HG03342 (cell line): Measurements from ENCODE around the gene MRTFB.

Experiments used
- ATAC-seq: cut with Tn5 transposase; IDR thresholded peaks from one replicate; pipeline ENCODE4 v1.9.1; 2021; ENCODE audit warnings: mild to moderate bottlenecking, moderate library complexity; ENCODE audit not compliant: unreplicated experiment

The MRTFB gene

DNA sequence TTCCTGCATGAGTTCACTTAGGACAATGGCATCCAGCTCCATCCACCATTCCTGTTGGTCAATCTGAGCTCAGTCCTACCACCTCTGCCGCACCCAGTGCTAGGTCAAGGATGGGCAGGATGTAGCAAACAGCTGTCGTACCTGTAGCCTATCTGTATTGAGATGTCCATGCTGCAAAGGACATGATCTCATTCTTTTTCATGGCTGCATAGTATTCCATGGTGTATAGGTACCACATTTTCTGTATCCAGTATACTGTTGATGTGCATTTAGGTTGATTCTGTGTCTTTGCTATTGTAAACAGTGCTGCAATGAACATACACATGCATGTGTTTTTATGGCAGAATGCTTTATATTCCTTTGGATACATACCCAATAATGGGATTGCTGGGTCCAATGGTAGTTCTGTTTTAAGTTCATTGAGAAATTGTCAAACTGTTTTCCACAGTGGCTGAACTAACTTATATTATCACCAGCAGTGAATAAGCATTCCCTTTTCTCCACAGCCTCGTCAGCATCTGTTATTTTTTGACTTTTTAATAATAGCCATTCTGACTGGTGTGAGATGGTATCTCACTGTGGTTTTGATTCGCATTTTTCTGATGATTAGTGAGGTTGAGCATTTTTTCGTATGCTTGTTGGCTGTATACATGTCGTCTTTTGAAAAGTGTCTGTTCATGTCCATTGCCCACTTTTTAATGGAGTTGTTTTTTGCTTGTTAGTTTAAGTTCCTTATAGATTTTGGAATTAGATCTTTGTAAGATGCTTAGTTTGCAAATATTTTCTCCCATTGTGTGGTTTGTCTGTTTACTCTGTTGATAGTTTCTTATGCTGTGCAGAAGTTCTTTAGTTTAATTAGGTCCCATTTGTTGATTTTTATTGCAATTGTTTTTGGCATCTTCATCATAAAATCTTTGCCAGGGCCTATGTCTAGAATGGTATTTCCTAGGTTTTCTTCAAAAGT is 7.2 kb upstream of the MRTFB start:
- no peak for ATAC-seq

DNA sequence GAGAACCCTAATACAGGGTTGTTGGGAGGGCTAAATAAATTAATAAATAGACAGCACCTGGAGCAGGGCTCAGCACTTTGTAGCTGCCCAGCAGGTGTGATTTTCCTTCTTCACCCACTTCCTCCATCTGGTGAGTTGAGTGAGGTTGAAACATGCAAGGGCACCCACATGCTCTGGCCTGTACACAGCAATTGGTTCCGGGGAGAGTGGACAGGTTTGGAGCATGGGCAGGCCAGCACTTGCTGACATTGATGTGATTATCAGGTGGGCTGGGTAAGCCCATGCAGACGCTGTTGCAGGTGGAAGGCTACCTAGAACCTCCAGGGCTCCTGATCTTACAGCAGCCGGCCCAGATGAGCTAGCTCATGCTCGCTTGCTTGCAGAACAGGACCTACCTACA is 1.3 kb upstream of the MRTFB start:
- no peak for ATAC-seq

DNA sequence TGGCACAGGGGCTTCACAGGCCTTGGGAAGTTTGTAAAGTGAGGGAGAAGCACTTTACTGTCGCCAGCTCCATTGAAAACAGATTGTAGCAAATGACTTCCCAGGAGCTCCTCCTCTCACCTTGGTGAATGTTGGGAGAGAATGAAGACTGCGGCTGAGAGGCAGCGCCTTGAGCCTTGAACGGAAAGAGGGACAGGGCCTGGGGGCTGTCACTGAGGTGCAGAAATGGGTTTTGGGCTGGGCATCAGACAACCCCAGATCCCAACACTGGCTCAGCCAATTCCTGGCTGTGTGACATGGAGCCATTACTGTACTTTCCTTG is 603 bp upstream of the MRTFB start:
- ATAC-seq = no peak

DNA sequence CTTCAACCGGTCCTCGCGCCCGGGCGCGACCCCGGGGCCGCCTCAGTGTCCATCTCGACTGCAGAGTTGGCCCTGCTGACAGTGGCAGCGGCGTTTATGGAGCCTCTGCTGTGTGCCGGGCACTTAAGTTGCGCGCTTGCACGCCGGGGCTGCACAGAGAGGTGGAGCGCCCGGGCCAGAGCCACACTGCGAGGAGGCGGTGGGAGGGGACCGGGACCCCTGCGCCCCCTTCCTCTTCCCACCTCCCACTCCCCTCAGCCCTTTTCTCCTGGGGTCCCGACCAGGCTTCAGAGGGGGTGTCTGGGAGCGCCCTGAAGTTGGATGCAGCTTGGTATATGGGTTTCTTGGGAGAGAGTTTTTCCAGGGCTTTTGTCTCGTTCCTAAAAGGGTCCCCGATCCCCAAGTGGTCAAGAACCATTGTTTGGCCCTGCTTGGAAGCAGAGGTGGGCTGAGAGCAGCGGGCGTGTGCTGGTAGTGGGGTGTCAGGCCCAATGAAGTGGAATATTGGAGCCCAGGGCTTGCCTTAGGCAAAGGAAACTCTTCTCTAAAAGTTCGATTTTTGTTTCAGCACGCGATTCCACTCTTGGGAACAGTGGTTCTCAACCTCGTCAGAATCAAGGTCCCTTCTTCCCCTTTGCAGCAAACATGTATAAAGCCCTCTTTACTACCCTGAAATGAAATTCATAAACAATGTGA is 605 bp downstream of the MRTFB start:
- no peak for ATAC-seq

DNA sequence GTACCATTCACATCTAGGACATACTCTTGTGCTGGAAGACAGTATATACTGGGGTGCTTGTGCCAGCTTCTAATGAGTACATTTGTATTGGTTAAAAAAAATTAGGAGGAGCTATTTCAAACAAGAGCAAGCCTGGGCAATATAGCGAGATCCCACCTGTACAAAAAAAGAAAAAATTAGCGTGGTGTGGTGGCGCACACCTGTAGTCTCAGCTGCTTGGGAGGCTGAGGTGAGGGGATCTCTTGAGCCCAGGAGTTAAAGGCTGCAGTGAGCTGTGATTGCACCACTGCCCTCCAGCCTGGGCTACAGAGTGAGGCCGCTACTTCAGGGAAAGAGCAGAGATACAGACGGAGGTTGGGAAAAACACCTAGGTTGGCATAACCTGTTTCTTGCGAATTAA is 1.2 kb downstream of the MRTFB start:
- no peak for ATAC-seq

DNA sequence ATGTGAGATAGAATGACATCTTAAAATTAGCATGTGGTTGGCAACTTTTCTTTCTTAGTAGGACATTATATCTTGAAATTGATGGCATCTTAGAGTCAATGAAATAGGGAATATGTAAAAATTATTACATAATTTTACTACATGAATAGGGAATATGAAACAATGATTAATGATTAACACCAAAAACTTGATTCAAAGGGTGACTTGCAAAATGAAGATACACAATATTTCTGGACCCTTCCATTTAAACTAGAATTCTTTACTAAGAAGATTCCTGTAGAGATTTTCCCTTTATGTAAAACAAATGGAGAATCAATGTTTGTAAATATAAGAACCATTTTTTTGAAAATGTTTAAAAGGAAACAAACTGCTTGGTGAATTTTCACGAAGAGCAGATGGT is 3.4 kb downstream of the MRTFB start:
- ATAC-seq = no peak

DNA sequence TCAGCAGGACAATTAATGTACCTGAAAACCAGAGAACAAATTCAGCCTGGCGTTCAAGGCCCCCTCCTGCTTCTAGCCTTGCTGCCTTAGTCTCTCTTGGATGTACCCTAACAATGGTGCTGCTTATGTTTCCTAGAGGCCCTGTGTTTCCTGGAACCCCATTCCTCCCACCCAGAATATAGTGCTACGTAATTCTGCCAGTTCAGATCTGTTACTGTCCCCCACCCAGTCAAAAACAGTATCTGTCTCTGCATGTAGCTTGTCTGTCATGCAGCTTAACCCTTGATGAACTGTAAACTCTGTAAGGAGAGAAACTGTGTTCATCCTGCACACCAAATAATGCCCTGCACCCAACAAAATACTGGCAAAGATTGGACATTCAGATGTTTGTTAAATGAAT is 6.8 kb downstream of the MRTFB start:
- no peak for ATAC-seq

DNA sequence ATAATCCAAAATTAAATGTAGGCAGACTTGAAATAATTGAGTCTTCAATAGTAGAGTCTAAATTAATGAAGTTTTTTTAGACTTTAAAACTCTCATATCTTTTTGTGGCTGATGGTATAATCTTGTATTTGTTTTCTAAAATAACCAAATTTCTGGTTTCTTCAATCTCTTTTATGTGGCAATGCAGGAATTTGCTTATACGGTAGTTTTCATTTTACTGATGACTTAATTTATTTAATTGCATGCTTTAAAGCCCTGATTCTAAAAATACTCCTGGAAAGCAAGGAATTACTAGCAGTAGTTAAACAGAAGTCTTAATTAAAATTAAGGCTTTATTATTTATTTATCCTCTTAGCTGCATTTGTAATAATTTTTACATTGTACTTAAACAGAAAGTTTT is 15.4 kb downstream of the MRTFB start:
- ATAC-seq = no peak

DNA sequence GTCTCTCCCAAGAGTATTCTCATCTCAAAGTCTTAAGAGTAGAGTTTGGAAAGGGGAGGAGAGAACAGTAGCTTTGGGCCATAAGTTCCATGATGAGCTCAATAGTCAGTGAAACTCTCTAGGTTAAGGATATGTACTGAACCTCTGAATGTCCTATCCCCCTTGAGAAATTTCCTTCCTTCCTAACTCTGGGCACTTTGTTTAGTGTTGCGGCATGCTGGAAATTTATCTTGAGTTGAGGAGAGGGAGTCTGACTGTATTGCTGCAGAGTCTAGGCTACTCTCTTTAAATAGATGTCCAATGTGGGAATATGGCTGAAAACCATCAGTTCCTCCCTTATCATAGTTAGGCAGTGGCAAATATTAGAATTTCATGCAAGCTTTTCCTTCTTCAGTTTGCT is 16.1 kb downstream of the MRTFB start:
- ATAC-seq = no peak

DNA sequence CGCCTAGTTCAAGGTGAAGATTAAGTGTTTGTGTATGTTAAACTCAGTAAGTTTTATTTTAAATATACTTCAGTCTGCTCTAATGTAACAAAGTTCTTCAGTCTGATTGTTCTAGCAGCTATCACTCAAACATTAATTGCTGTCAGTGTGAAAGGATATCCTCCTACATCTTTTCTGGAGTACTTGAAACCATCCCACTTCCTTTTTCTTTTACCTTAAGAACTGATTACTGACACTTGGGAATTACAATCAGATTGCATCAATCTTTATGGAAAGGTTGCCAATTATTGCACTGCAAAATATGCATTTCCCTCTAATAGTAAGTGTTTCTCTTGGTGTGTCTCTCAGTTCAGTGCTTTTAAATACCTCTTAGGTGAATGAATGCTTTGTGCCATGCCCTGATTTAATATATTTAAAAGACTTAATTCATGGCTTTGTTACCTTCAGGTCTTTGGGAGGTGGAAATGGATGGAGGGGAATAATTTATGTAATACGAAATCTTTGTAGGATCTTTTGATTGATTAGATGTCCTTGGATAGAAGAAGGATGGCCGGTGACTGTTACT is 16.6 kb downstream of the MRTFB start:
- ATAC-seq = no peak

DNA sequence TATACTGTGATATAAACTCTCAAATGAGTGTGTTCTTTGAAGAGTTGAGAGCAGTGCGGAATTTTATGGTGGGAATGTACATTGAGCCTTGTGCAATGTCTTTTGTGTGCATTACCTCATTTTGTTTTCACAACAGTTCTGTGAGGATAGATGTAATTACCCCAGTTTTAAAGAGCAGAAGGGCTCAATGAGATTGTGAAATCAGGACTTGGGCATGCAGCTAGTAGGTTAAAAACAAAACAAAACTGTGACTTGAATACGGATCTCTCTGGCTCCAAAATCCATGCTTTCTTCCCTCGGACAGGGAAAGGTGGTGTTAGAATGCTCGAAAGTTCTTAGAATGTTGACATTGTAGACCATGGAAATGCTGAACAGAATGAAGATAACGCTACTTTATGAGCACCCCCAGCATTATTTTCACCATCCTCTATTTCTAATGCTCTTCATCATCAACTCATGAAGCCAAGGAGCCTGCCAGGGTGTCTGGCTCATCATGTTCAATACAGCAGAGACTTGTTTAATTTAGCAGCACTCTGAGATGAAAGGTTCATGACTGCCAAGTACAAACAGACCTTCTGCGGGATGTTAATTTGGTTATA is 17.1 kb downstream of the MRTFB start:
- ATAC-seq = no peak

DNA sequence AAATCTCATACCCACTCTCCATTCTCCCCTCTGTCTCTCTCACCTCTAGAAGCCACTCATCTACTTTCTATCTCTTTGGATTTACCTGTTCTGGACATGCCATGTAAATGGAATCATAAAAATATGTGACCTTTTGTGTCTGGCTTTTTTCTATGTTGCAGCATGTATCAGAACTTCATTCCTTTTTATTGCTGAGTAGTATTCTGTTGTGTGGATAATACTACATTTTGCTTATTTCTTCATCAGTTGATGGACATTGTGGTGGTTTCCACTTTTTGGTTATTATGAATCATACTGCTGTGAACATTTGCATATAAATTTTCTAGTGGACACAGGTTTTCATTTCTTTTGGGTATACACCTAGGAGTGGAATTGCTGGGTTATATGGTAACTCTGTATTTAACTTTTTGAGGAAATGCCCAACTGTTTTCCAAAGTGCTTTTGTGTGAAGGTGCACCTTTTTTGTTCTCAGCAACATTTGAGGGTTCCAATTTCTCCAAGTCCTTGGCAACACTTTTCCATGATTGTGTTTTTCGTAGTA is 18.2 kb downstream of the MRTFB start:
- no peak for ATAC-seq

DNA sequence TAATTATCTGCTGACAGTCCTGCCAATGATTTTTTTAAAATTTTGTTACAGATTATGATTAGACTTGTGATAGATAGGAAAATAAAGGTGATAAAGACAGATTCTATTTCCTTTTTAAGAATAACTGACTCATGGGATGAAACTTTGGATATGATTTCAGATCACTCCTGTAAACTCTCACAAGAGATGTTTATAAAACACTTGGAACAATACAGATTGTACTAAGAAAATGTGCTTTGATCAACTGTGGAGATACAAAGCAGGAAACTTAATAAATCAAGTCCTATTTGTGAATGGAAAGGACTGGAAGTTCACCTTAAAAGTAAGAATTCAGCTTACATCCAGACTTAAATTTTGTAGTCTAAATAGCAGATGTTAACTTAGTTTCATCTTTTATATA is 21.4 kb downstream of the MRTFB start:
- ATAC-seq = no peak

DNA sequence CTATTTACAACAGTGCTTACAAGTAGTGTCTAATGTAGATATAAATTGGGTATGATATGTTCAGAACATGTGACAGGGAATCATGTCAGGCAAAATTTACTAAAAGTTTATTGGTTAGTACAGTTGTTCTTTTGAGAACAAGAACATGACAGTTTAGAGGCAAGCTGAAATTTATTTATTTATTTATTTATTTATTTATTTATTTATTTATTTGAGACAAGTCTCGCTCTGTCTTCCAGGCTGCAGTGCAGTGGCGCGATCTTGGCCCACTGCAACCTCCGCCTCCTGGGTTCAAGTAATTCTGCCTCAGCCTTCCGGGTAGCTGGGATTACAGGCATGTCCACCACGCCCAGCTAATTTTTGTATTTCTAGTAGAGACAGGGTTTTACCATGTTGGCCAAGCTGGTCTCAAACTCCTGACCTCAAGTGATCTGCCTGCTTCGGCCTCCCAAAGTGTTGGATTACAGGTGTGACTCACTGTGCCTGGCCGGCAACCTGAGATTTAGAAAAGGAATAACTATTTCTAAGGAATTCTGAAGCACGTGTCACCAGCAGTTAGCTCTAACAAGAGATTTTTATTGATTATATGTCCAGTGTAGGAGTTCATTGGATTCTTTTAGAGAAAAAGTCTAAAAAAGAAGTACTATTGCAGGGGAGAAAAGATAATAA is 24.9 kb downstream of the MRTFB start:
- ATAC-seq = no peak

DNA sequence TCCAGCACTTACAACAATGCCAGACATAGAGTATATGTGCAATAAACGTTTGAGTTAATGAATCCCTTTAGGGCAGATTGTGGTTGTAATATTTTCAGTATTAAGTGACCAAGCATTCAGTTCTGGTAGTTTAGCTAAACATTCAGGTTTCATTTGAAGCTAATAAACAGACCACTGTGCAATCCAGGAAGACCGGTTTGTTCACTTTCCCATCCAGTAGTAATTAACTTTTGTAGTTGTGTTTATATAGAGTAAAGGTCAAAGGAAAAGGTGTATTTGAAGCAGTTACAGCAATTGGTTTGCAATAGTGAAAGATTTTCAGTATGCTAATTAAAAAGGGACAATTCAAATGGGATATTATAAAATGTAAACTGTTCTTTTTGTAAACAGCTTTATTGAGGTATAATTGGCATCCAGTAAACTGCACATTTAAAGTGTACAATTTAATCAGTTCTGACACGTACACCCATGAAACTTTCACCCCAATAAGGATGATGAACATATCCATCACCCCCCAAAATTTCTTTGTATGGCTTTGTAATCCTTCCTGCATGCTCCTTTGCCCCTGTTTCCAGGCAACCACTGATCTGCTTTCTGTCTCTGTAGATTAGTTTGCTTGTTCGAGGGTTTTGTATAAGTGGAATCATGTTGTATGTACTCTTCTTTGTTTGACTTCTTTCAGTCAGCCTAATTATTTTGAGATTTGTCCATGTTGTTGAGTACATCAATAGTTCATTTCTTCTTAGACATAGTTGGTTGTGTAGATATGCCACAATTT is 26.3 kb downstream of the MRTFB start:
- ATAC-seq = no peak

DNA sequence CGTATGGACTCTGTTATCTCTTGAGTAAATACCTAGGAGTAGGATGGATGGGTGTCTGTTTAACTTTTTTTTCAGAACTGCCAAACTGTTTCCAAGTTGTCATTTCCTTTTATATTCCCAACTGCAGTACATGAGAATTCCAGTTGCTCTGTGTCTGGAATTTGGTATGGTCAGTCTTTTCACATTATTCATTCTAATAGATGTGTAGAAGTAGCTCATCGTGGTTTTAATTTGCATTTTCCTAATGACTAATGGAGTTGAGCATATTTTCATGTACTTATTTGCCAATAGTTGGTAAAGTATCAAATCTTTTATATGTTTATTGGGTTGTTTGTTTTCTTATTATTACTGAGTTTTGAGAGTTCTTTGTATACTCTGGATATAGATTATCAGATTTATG is 27.0 kb downstream of the MRTFB start:
- no peak for ATAC-seq

DNA sequence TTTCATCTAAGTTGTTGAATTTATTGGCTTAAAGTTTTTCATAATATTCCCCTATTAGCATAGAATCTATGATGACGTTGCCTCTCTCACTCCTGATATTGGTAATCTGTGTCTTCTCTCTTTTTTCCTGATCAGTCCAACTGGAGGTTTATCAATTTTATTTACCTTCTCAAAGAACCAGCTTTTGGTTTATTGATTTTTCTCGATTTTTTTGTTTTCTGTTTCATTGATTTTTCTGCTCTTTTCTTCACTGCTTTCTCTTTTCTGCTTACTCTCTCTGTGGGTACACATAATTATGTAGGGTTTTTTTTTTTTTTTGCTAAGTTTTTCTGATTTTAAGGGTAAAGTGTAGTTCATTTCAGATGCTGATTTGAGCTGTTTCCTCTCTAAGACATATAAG is 29.7 kb downstream of the MRTFB start:
- no peak for ATAC-seq

DNA sequence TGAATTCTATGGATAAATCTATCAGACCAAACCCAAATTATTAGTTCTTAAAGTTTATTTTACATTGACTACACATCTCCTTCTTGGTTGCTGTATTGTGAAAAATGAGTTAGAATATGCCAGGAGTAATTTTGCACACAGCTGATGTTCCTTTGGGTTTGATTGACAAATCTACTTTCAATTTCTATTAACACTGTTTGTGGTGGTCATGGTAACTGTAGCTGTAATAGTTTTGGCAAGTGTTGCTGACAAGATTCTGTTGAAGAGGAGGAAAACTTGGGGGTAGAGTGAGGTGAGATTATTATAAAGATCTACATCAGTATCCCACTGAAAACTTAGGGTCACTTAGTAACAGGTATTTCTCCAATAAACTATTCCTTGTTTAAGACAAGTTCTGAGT is 30.3 kb downstream of the MRTFB start:
- ATAC-seq = peak; percentile 82

DNA sequence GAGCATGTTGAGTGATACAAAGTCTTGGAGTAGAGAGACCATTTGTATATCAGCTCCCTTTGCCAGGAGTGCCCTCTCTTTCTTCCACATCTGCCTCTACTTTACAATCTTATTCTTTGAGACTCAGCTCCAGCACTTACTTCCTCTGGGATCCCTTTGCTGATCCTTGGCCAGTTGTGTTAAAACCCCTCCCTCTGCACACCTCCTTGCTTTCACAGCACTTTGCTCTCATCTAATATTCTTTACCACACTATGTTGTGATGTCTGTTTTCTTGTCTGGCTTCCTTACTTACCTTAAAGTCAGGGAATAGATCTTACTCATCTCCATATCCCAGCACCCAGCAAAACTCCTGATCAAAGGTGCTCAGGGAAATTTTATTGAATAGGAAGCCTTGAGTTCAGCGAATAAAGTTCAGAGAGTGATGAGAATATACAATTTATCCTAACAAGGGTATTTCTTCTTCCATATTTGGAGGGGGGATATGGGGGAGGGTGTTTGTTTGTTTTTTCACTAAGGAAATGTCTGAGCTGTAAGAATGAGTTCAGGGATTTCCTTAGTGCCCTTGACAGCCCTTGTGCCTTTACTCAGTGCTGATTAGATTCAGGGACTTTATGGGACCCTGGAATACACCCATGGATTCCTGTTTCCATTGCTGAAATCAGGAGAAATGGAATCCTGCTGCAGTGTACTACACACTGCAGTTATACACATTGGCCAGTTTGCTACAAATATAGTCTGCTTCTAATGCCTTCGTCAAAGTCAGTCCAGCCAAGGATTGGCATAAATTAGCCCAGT is 32.0 kb downstream of the MRTFB start:
- ATAC-seq = no peak
